ENCODE results near the gene XAB2. TPM values are rescaled to one million over a fixed set of nuclear protein-coding genes. Genes with fewer than 3 reads are reported as not detected.
"Not testable (repeated sequence)": the region's sequence is repeated elsewhere in the genome, so short reads cannot be mapped to it uniquely, and the experiment has no call there.

XAB2 gene
- total and polyA plus RNA-seq, 2 donors (not counting 3 experiments of a cell fraction or from before 2014, with no cell fraction given) = 37.3 to 47.6 TPM

DNA sequence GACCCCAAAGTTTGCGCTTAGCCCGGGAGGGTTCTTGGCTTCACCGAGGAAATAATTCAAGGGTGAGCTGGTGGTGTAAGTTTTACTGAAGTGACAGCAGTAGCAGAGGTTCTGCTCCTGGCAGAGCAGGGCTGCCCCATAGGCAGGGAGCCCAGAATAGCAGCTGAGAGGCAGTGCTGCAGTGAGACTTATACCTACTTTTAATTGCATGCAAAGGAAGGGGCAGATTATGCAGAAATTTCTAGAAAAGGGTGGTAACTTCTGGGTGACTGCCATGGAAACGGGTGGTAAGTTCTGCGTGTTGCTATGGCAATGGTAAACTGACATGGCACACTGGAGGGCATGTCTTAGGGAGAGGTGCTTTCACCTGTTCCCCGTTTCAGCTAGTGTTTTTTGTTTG, 51.2 kb downstream of the XAB2 start:
- no TSS peak for BruUV-seq (replicated peaks)
- no peaks in the 10 kb centered on the region for H3K79me2 ChIP-seq (ENCODE audit: control insufficient read depth, insufficient read depth, low read length)
- ChIA-PET CTCF (interaction anchor here (3.7 kb wide), 1 partner anchor 10 kb away, joined by 29 read pairs; no protein-coding TSS in a partner anchor), POLR2A (no interaction called here)
- no peaks in the 10 kb centered on the region for H3K27me3 ChIP-seq (ENCODE audit: control insufficient read depth in 2 of 2, insufficient read depth in 2 of 2, low read length in 2 of 2)
- no peaks in the 10 kb centered on the region for H3K4me1 ChIP-seq (ENCODE audit: control insufficient read depth, extremely low read depth, insufficient read depth, low read length)
- H3K36me3 ChIP-seq (ENCODE audit: control insufficient read depth in 2 of 2, extremely low read depth in 1 of 2, insufficient read depth in 2 of 2, low read length in 2 of 2) = no peaks in the 10 kb centered on the region
- no peak for TF ChIP-seq FOS (IDR thresholded peaks at IDR 0.05; ENCODE audit: borderline replicate concordance, insufficient read depth, low read length)
- no peak for TF ChIP-seq JUN (IDR thresholded peaks at IDR 0.05; ENCODE audit: borderline replicate concordance, insufficient read depth, insufficient read length, low read depth)
- no peak for TF ChIP-seq MYC (IDR thresholded peaks at IDR 0.05; ENCODE audit: low read depth, low read length)
- no peak for TF ChIP-seq POLR2AphosphoS5 (IDR thresholded peaks at IDR 0.05; ENCODE audit: insufficient read depth, low read depth, low read length)
- TF ChIP-seq, protein P1, sequence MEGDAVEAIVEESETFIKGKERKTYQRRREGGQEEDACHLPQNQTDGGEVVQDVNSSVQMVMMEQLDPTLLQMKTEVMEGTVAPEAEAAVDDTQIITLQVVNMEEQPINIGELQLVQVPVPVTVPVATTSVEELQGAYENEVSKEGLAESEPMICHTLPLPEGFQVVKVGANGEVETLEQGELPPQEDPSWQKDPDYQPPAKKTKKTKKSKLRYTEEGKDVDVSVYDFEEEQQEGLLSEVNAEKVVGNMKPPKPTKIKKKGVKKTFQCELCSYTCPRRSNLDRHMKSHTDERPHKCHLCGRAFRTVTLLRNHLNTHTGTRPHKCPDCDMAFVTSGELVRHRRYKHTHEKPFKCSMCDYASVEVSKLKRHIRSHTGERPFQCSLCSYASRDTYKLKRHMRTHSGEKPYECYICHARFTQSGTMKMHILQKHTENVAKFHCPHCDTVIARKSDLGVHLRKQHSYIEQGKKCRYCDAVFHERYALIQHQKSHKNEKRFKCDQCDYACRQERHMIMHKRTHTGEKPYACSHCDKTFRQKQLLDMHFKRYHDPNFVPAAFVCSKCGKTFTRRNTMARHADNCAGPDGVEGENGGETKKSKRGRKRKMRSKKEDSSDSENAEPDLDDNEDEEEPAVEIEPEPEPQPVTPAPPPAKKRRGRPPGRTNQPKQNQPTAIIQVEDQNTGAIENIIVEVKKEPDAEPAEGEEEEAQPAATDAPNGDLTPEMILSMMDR (IDR thresholded peaks at IDR 0.05; ENCODE audit: extremely low read depth in 1 of 2, insufficient read depth in 1 of 2, low read depth in 1 of 2, low read length in 2 of 2) = no peak
- no peak for TF ChIP-seq POLR2A (IDR thresholded peaks at IDR 0.05; ENCODE audit: low read depth, low read length)
- TF ChIP-seq, protein P2, sequence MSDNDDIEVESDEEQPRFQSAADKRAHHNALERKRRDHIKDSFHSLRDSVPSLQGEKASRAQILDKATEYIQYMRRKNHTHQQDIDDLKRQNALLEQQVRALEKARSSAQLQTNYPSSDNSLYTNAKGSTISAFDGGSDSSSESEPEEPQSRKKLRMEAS (IDR thresholded peaks at IDR 0.05; ENCODE audit: insufficient read depth, insufficient read length) = no peak
- TF ChIP-seq GATA2 (IDR thresholded peaks at IDR 0.05; ENCODE audit: insufficient read depth, insufficient read length, low read depth, low read length) = no peak
- no peak for TF ChIP-seq EZH2 (IDR thresholded peaks at IDR 0.05; ENCODE audit: borderline replicate concordance, low read depth, low read length, severe bottlenecking)
- no peaks in the 10 kb centered on the region for H3K9me3 ChIP-seq (replicated peaks; ENCODE audit: control insufficient read depth, insufficient read depth, low read length)
- no peak overlapping the region for H2AFZ ChIP-seq (ENCODE audit: low read depth, low read length)
- FAIRE-seq (no peak), DNase-seq (ENCODE audit: low read depth, low spot score) (no peak)
- intact Hi-C loops (cut with micrococcal nuclease) (no loop called here), dilution Hi-C loops (cut with MboI; ENCODE audit: extremely low pct_ligation_motif_present, low sequenced_read_pairs) (no loop called here)
- H3K4me2 ChIP-seq (ENCODE audit: insufficient read depth, low read length) = no peak overlapping the region
- no peak overlapping the region for H3K4me3 ChIP-seq (replicated peaks in 1 of 3; ENCODE audit: insufficient read depth in 1 of 3, low read depth in 1 of 3, low read length in 3 of 3)
- no peaks in the 10 kb centered on the region for H3K9me1 ChIP-seq (replicated peaks; ENCODE audit: control insufficient read depth, extremely low read depth, insufficient read depth, low read length)
- H3K9ac ChIP-seq (replicated peaks; ENCODE audit: extremely low read depth, insufficient read depth, low read length) = no peak overlapping the region
- H4K20me1 ChIP-seq (replicated peaks; ENCODE audit: control insufficient read depth, extremely low read depth, insufficient read depth, low read length) = no peaks in the 10 kb centered on the region
- H3K27ac ChIP-seq (ENCODE audit: insufficient read depth, low read depth, low read length) = no peak overlapping the region

DNA sequence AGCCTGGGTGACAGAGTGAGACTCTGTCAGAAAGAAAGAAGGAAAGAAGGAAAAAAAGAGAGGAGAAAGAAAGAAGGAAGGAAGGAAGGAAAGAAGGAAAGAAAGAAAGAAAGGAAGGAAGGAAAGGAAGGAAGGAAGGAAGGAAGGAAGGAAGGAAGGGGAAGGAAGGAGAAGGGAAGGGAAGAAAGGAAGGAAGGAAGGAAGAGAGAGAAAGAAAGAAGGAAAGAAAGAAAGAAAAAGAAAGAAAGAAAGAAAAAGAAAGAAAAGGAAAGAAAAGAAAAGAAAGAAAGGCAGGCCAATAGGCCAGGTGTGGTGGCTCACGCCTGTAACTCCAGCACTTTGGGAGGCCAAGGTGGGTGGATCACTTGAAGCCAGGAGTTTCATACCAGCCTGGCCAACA, 51.9 kb downstream of the XAB2 start:
- H3K27me3 ChIP-seq (ENCODE audit: control insufficient read depth in 2 of 2, insufficient read depth in 2 of 2, low read length in 2 of 2); H3K27ac ChIP-seq (ENCODE audit: insufficient read depth, low read depth, low read length); FAIRE-seq: not testable (repeated sequence)

More for the DNA sequence above, 51.9 kb downstream of the XAB2 start:
- CTCF ChIA-PET = interaction anchor here (0.9 to 3.7 kb wide), 2 partner anchors 9 to 222 kb away, joined by 3 to 29 read pairs; no protein-coding TSS in a partner anchor
- H3K4me2 ChIP-seq (ENCODE audit: insufficient read depth, low read length); intact Hi-C loops (cut with micrococcal nuclease); H3K9ac ChIP-seq (replicated peaks; ENCODE audit: extremely low read depth, insufficient read depth, low read length); dilution Hi-C loops (cut with MboI; ENCODE audit: extremely low pct_ligation_motif_present, low sequenced_read_pairs); H2AFZ ChIP-seq (ENCODE audit: low read depth, low read length); H3K9me3 ChIP-seq (replicated peaks; ENCODE audit: control insufficient read depth, insufficient read depth, low read length); H4K20me1 ChIP-seq (replicated peaks; ENCODE audit: control insufficient read depth, extremely low read depth, insufficient read depth, low read length); H3K9me1 ChIP-seq (replicated peaks; ENCODE audit: control insufficient read depth, extremely low read depth, insufficient read depth, low read length); H3K36me3 ChIP-seq (ENCODE audit: control insufficient read depth in 2 of 2, extremely low read depth in 1 of 2, insufficient read depth in 2 of 2, low read length in 2 of 2); BruUV-seq (replicated peaks); H3K4me1 ChIP-seq (ENCODE audit: control insufficient read depth, extremely low read depth, insufficient read depth, low read length); H3K79me2 ChIP-seq (ENCODE audit: control insufficient read depth, insufficient read depth, low read length); H3K4me3 ChIP-seq (replicated peaks in 1 of 3; ENCODE audit: insufficient read depth in 1 of 3, low read depth in 1 of 3, low read length in 3 of 3); POLR2A ChIA-PET; DNase-seq (ENCODE audit: low read depth, low spot score): not testable (repeated sequence)

Measured in endothelial cell of umbilical vein (primary cell).